Neural cell (in vitro differentiated cells): ENCODE data around the gene IGFBPL1. TPM values are rescaled to one million over a fixed set of nuclear protein-coding genes. Genes with fewer than 3 reads are reported as not detected.

Experiments used
- H2AFZ ChIP-seq: fragments of 200-600, 300-800 bp; sonication (generic), shearing (Covaris generic); 2 replicates; pipeline ENCODE4 v1.6.0; 2014; ENCODE audit warnings: low read depth, mild to moderate bottlenecking, antibody characterized with exemption, low read length, moderate library complexity
- H3F3A ChIP-seq: fragments of 200-600 bp; shearing (Covaris generic); 2 replicates; pipeline ENCODE4 v1.6.1; 2016; ENCODE audit warnings: mild to moderate bottlenecking, moderate library complexity, mixed read lengths, antibody characterized with exemption, low read length; ENCODE audit not compliant: insufficient read depth, poor library complexity, severe bottlenecking
- H3K27ac ChIP-seq: fragments of 200-600, 300-800 bp; sonication (generic), shearing (Covaris generic); 2 replicates; pipeline ENCODE4 v1.5.1; 2014; ENCODE audit warnings: mild to moderate bottlenecking, low read length, moderate library complexity
- H3K27me3 ChIP-seq: fragments of 300-800, 200-600 bp; sonication (generic), shearing (Covaris generic); 2 replicates; pipeline ENCODE4 v1.6.0; 2014; ENCODE audit warnings: mild to moderate bottlenecking, low read depth, low read length, moderate library complexity; ENCODE audit not compliant: insufficient read depth
- H3K36me3 ChIP-seq: fragments of 300-800, 200-600 bp; sonication (generic), shearing (Covaris generic); 2 replicates; pipeline ENCODE4 v1.5.1; 2014; ENCODE audit warnings: mild to moderate bottlenecking, antibody characterized with exemption, low read length, moderate library complexity; ENCODE audit not compliant: insufficient read depth
- H3K4me2 ChIP-seq: fragments of 300-800, 200-600 bp; sonication (generic), shearing (Covaris generic); 2 replicates; pipeline ENCODE4 v1.6.0; 2014; ENCODE audit warnings: mild to moderate bottlenecking, low read length
- H3K4me3 ChIP-seq: fragments of 300-800, 200-600 bp; sonication (generic), shearing (Covaris generic); 2 replicates; pipeline ENCODE4 v1.5.1; 2014; ENCODE audit warnings: mild to moderate bottlenecking, low read length, moderate library complexity
- H3K79me2 ChIP-seq: fragments of 200-600 bp; shearing (Covaris generic); replicated peaks from 2 replicates; pipeline ENCODE4 v1.6.0; 2014; ENCODE audit warnings: mild to moderate bottlenecking, low read length, moderate library complexity; ENCODE audit not compliant: insufficient read depth
- H3K9ac ChIP-seq: fragments of 300-800, 200-600 bp; sonication (generic), shearing (Covaris generic); 2 replicates; pipeline ENCODE4 v1.6.1; 2016; ENCODE audit warnings: mild to moderate bottlenecking, low read length, mixed read lengths
- H3K9me2 ChIP-seq: fragments of 200-600 bp; shearing (Covaris generic); 2 replicates; pipeline ENCODE4 v1.6.1; 2016; ENCODE audit warnings: mild to moderate bottlenecking, low read length, mixed read lengths; ENCODE audit not compliant: insufficient read depth
- H3K9me3 ChIP-seq: fragments of 200-600, 300-800 bp; sonication (generic), shearing (Covaris generic); 2 replicates; pipeline ENCODE4 v1.6.1; 2016; ENCODE audit warnings: mild to moderate bottlenecking, mixed run types, low read length, moderate library complexity, mixed read lengths
- H4K20me1 ChIP-seq: fragments of 200-600 bp; shearing (Covaris generic); 2 replicates; pipeline ENCODE4 v1.6.1; 2016; ENCODE audit warnings: mild to moderate bottlenecking, mixed run types; ENCODE audit not compliant: insufficient read depth
- CTCF ChIP-seq: fragments of 450-650 bp; IDR thresholded peaks from 2 replicates; pipeline ENCODE4 v1.5.1; 2014; ENCODE audit warnings: antibody characterized with exemption, mild to moderate bottlenecking, moderate library complexity; ENCODE audit not compliant: poor library complexity, severe bottlenecking
- EP300 ChIP-seq: fragments of 450-650 bp; conservative IDR thresholded peaks from 2 replicates; pipeline ENCODE4 v1.6.1; 2014; ENCODE audit warnings: antibody characterized with exemption, mild to moderate bottlenecking, moderate library complexity; ENCODE audit not compliant: poor library complexity, severe bottlenecking
- EZH2 ChIP-seq: fragments of 200-600, 300-800 bp; shearing (Covaris generic), sonication (generic); IDR thresholded peaks from 2 replicates; pipeline ENCODE4 v1.6.1; 2014; ENCODE audit warnings: antibody characterized with exemption, low read length, borderline replicate concordance, mild to moderate bottlenecking; ENCODE audit not compliant: insufficient read depth, poor library complexity, severe bottlenecking
- MXI1 ChIP-seq: fragments of 450-650 bp; conservative IDR thresholded peaks from 2 replicates; pipeline ENCODE4 v1.6.1; 2014; ENCODE audit warnings: antibody characterized with exemption, mild to moderate bottlenecking; ENCODE audit not compliant: poor library complexity, severe bottlenecking
- POLR2AphosphoS5 ChIP-seq: IDR thresholded peaks from 2 replicates; pipeline ENCODE4 v1.6.1; 2012
- RAD21 ChIP-seq: fragments of 450-650 bp; conservative IDR thresholded peaks from 2 replicates; pipeline ENCODE4 v1.6.1; 2014; ENCODE audit warnings: antibody characterized with exemption, mild to moderate bottlenecking, moderate library complexity
- SMC3 ChIP-seq: fragments of 450-650 bp; conservative IDR thresholded peaks from 2 replicates; pipeline ENCODE4 v1.6.1; 2014; ENCODE audit warnings: antibody characterized with exemption, mild to moderate bottlenecking, moderate library complexity; ENCODE audit not compliant: poor library complexity
- TAF1 ChIP-seq: IDR thresholded peaks from 2 replicates; pipeline ENCODE4 v1.6.1; 2012; ENCODE audit warnings: low read depth
- polyA plus RNA-seq: library from polyadenylated mRNA; depleted of rRNA; stranded (reverse); fragments of >200 nt; gene quantifications from 2 replicates; pipeline ENCODE4 v1.2.3, GENCODE V29; 2014
- TF ChIP-seq, protein P1 (sequence below): IDR thresholded peaks from 2 replicates; pipeline ENCODE4 v1.6.1; 2012; ENCODE audit warnings: borderline replicate concordance

IGFBPL1 gene
- polyA plus RNA-seq, 1 donor from 2014 or later, result 372 TPM

GRCh38 chr9:38414040-38414723 lies 10.1 kb downstream of the IGFBPL1 start:
- Histone ChIP-seq H3K79me2 (peaks cover 44% of the 10 kb centered on the region), H3K9ac (no peak overlapping the region), H3K9me2 (no peaks in the 10 kb centered on the region), H3K4me2 (no peak overlapping the region), H3K27ac (no peak overlapping the region), H3K9me3 (no peaks in the 10 kb centered on the region), H2AFZ (no peak overlapping the region), H3K36me3 (no peaks in the 10 kb centered on the region), H3K4me3 (no peak overlapping the region), H3K27me3 (no peaks in the 10 kb centered on the region), H3F3A (no peaks in the 10 kb centered on the region), H4K20me1 (no peaks in the 10 kb centered on the region)
- TF ChIP-seq EZH2 (no peak), SMC3 (no peak), POLR2AphosphoS5 (no peak), CTCF (no peak), EP300 (no peak), MXI1 (no peak), RAD21 (no peak), TAF1 (no peak)
- TF ChIP-seq, protein P1, sequence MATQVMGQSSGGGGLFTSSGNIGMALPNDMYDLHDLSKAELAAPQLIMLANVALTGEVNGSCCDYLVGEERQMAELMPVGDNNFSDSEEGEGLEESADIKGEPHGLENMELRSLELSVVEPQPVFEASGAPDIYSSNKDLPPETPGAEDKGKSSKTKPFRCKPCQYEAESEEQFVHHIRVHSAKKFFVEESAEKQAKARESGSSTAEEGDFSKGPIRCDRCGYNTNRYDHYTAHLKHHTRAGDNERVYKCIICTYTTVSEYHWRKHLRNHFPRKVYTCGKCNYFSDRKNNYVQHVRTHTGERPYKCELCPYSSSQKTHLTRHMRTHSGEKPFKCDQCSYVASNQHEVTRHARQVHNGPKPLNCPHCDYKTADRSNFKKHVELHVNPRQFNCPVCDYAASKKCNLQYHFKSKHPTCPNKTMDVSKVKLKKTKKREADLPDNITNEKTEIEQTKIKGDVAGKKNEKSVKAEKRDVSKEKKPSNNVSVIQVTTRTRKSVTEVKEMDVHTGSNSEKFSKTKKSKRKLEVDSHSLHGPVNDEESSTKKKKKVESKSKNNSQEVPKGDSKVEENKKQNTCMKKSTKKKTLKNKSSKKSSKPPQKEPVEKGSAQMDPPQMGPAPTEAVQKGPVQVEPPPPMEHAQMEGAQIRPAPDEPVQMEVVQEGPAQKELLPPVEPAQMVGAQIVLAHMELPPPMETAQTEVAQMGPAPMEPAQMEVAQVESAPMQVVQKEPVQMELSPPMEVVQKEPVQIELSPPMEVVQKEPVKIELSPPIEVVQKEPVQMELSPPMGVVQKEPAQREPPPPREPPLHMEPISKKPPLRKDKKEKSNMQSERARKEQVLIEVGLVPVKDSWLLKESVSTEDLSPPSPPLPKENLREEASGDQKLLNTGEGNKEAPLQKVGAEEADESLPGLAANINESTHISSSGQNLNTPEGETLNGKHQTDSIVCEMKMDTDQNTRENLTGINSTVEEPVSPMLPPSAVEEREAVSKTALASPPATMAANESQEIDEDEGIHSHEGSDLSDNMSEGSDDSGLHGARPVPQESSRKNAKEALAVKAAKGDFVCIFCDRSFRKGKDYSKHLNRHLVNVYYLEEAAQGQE, result no peak

DNA sequence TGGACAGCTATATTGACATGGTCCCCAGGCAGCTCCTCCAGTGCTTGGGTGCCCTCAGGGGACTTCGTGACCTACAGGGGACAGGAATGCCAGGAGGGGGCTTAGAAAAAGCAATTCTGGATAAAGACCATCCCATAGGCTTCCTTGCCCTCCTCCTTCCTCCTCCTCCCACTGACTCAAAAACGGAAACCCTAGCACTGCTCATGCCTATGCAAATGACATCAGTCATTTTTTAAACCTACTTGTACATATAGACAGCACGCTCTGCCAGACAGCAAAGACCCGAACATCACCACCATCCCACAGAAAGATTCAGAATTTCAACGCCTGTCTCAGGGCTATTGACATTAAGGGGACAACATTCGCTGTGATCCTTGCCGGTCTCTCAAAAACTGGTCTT lies 11.0 kb downstream of the IGFBPL1 start:
- Histone ChIP-seq H3K36me3 (no peaks in the 10 kb centered on the region), H3K9me3 (no peaks in the 10 kb centered on the region), H3K4me2 (no peak overlapping the region), H3K27ac (no peak overlapping the region), H3K79me2 (peaks cover 35% of the 10 kb centered on the region), H3K27me3 (no peaks in the 10 kb centered on the region), H3F3A (no peaks in the 10 kb centered on the region), H3K4me3 (no peak overlapping the region), H2AFZ (no peak overlapping the region), H3K9ac (no peak overlapping the region), H4K20me1 (no peaks in the 10 kb centered on the region), H3K9me2 (no peaks in the 10 kb centered on the region)
- no peak for TF ChIP-seq RAD21
- TF ChIP-seq EZH2, result no peak
- TF ChIP-seq, protein P1, result no peak
- no peak for TF ChIP-seq CTCF
- TF ChIP-seq EP300, result no peak
- no peak for TF ChIP-seq POLR2AphosphoS5
- TF ChIP-seq SMC3, result no peak
- no peak for TF ChIP-seq TAF1
- no peak for TF ChIP-seq MXI1
